ENCODE measurements around the gene SEC23B. TPM values are rescaled to one million over a fixed set of nuclear protein-coding genes. Genes with fewer than 3 reads are reported as not detected.
"Not testable (repeated sequence)": the region's sequence is repeated elsewhere in the genome, so short reads cannot be mapped to it uniquely, and the experiment has no call there.

The SEC23B gene
- 10 to 100 TPM; 61.8 to 66.9 (median 66.1) TPM for polyA plus RNA-seq (ENCODE audit: insufficient read length in 3 of 3)
- long read RNA-seq, donor 1, partial matches to known transcripts, result 0 of 2 reads
- long read RNA-seq, donor 1, other reads (novel, unspliced or antisense), result 0 of 2 reads
- long read RNA-seq, donor 2, partial matches to known transcripts, result 8 of 19 reads
- long read RNA-seq, donor 2, other reads (novel, unspliced or antisense), result 0 of 19 reads
- long read RNA-seq, donor 3, transcript SEC23B-204 (20 exons, 3,484 nt), result major isoform, 8 of 22 reads
- long read RNA-seq, donor 3, transcript SEC23B-202 (20 exons, 3,464 nt), result minor isoform, 5 of 22 reads
- long read RNA-seq, donor 3, partial matches to known transcripts, result 9 of 22 reads
- long read RNA-seq, donor 3, other reads (novel, unspliced or antisense), result 0 of 22 reads
- long read RNA-seq, donor 4, transcript SEC23B-204 (20 exons, 3,484 nt), result minor isoform, 7 of 17 reads
- long read RNA-seq, donor 4, transcript SEC23B-202 (20 exons, 3,464 nt), result major isoform, 9 of 17 reads
- long read RNA-seq, donor 4, partial matches to known transcripts, result 0 of 17 reads
- long read RNA-seq, donor 4, other reads (novel, unspliced or antisense), result 0 of 17 reads
- long read RNA-seq, donor 5, transcript SEC23B-202 (20 exons, 3,464 nt), result minor isoform, 6 of 38 reads
- long read RNA-seq, donor 5, transcript SEC23B-204 (20 exons, 3,484 nt), result major isoform, 10 of 38 reads
- long read RNA-seq, donor 5, partial matches to known transcripts, result 20 of 38 reads
- long read RNA-seq, donor 5, other reads (novel, unspliced or antisense), result 0 of 38 reads
- long read RNA-seq, donor 6, partial matches to known transcripts, result 0 of 4 reads
- long read RNA-seq, donor 6, other reads (novel, unspliced or antisense), result 0 of 4 reads
- long read RNA-seq, donor 7, partial matches to known transcripts, result 0 of 7 reads
- long read RNA-seq, donor 7, other reads (novel, unspliced or antisense), result 0 of 7 reads
- long read RNA-seq, donor 8, transcript SEC23B-202 (20 exons, 3,464 nt), result major isoform, 8 of 33 reads
- long read RNA-seq, donor 8, partial matches to known transcripts, result 21 of 33 reads
- long read RNA-seq, donor 8, other reads (novel, unspliced or antisense), result 0 of 33 reads
- long read RNA-seq, donor 9, transcript SEC23B-202 (20 exons, 3,464 nt), result major isoform, 9 of 24 reads
- long read RNA-seq, donor 9, partial matches to known transcripts, result 13 of 24 reads
- long read RNA-seq, donor 9, other reads (novel, unspliced or antisense), result 0 of 24 reads
- long read RNA-seq, donor 10, partial matches to known transcripts, result 7 of 14 reads
- long read RNA-seq, donor 10, other reads (novel, unspliced or antisense), result 0 of 14 reads
- long read RNA-seq, donor 11, partial matches to known transcripts, result 0 of 7 reads
- long read RNA-seq, donor 11, other reads (novel, unspliced or antisense), result 0 of 7 reads
- long read RNA-seq, donor 12, partial matches to known transcripts, result 0 of 2 reads
- long read RNA-seq, donor 12, other reads (novel, unspliced or antisense), result 0 of 2 reads
- long read RNA-seq, donor 13, transcript SEC23B-202 (20 exons, 3,464 nt), result major isoform, 11 of 27 reads
- long read RNA-seq, donor 13, partial matches to known transcripts, result 15 of 27 reads
- long read RNA-seq, donor 13, other reads (novel, unspliced or antisense), result 0 of 27 reads
- long read RNA-seq, donor 14, partial matches to known transcripts, result 5 of 9 reads
- long read RNA-seq, donor 14, other reads (novel, unspliced or antisense), result 0 of 9 reads
- long read RNA-seq, donor 15, partial matches to known transcripts, result 0 of 2 reads
- long read RNA-seq, donor 15, other reads (novel, unspliced or antisense), result 0 of 2 reads
- long read RNA-seq, donor 16, transcript SEC23B-202 (20 exons, 3,464 nt), result minor isoform, 12 of 48 reads
- long read RNA-seq, donor 16, transcript SEC23B-204 (20 exons, 3,484 nt), result major isoform, 13 of 48 reads
- long read RNA-seq, donor 16, partial matches to known transcripts, result 21 of 48 reads
- long read RNA-seq, donor 16, other reads (novel, unspliced or antisense), result 0 of 48 reads

- DNase-seq (ENCODE audit: extremely low read depth in 1 of 11, low read depth in 9 of 11, low spot score in 4 of 11), result peak; percentile 91 to 97 (median 95)
Observed at GRCh38 chr20:18507218-18508191, at the start of gene SEC23B. TSS of gene SEC23B (plus strand) at chr20:18507940. CDS start at chr20:18510836, 2,896 bp downstream.

DNA sequence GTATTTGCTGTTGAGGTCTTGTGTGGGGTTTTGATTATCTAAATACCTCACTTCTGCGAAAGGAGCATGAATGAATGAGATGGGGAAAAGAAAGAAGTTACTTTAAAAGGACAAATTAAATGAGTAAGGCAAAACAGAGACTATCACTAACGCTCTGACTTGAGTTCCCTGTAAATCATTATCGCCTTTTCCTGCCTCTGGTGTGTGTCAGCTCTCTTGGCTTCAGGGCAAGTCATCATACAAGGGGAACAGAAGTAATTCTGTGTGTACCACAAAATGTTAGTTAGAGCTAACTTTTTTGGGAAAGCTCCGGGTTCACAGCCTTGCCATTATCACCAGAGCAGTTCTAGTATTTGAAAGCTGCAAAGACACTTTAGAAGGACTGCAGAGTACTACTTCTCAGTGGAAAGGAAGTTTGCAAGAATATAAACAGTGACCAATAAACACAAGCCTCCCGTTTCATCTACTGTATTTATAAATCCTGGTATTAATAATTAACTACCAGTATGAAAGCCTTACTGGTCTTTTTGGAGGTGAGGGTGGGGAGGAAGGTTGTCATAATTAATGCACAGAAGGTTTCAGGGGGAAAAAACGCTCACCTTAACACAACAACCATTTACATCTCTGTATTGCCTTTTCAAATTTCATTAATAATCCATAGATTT, 42.1 kb upstream of the SEC23B start:
- no peak for DNase-seq (ENCODE audit: extremely low read depth in 1 of 11, low read depth in 9 of 11, low spot score in 4 of 11)

GRCh38 chr20:18466574-18466893, 41.2 kb upstream of the SEC23B start:
- DNase-seq (ENCODE audit: extremely low read depth in 1 of 11, low read depth in 9 of 11, low spot score in 4 of 11), result peak in 1 of 11 donors; percentile 73

DNA sequence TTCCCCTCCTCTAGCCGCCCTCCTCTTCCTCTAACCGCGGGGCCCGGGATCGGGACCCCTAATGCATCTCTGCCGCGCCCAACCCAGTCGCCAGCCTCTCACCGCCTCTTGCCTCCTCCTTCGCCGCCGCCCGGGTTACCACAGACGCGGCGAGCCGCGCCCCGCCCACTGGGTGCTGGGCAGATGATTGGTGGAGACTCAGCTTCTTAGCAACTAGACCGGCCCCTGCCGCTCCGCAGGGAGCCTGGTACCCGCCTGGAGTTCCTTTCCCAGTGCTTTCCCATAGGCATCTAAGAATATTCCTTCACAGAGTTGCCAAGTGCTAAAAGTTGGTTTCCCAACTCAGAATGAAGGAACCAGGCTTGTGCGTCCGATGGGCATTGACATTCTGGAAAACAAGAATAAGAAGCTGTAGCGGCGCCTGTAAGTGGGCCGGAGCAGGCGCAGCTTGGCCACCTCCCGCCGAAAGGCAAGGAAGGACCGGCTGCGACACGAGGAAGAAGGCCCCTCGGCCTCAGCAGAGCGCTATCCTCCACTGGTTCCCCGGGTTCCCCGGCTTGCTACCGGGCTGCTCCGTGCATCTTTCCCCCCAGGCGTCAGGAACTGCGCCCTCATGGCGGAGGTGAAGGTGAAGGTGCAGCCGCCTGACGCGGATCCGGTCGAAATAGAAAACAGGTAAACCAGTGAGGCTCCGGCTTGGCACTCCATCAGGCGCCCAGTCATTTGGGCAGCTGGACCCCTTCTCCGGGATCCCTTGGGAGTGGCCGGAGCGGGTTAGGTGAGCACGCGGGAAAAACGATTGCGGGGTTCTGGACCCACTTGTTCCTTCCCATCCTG, 40.6 kb upstream of the SEC23B start, which contains the start of the genes DZANK1 and POLR3F:
TSS of gene DZANK1 (minus strand) at position 137 of the 837 bp plus-strand sequence. CDS start 1,672 bp downstream, outside the sequence.
TSS of gene POLR3F (plus strand) at position 497 of the 837 bp plus-strand sequence. CDS start at position 614, 117 bp downstream.
- peak; percentile 91 to 96 (median 93) for DNase-seq (ENCODE audit: extremely low read depth in 1 of 11, low read depth in 9 of 11, low spot score in 4 of 11)

GRCh38 chr20:18477218-18477617, 30.5 kb upstream of the SEC23B start:
- no peak for DNase-seq (ENCODE audit: extremely low read depth in 1 of 11, low read depth in 9 of 11, low spot score in 4 of 11)

GRCh38 chr20:18477821-18478220, 29.9 kb upstream of the SEC23B start:
- no peak for DNase-seq (ENCODE audit: extremely low read depth in 1 of 11, low read depth in 9 of 11, low spot score in 4 of 11)

GRCh38 chr20:18481596-18481995, 26.1 kb upstream of the SEC23B start:
- no peak for DNase-seq (ENCODE audit: extremely low read depth in 1 of 11, low read depth in 9 of 11, low spot score in 4 of 11)

GRCh38 chr20:18488301-18488700, 19.4 kb upstream of the SEC23B start:
- DNase-seq (ENCODE audit: extremely low read depth in 1 of 11, low read depth in 9 of 11, low spot score in 4 of 11), result no peak

DNA sequence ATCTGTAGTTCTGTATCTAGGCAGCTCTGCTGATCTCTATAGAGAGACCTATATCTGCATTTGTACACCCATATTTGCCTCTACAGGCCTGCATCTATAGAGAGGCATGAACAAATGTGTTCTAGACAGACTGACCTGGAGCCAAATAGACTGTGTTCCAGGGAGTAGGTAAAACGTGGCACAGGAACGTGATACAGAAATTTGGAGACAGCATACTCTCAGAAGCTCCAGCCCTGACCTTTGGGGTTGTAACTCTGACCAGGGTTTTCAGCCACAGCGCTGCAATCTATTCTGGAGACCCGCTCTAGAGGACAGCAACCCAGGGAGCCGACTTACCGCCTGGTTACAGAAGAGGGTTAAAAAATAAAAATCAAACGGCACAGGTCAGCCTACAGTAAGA, 11.7 kb upstream of the SEC23B start:
- DNase-seq (ENCODE audit: extremely low read depth in 1 of 11, low read depth in 9 of 11, low spot score in 4 of 11), result peak in 1 of 11 donors; percentile 5

- peak; percentile 63 to 85 (median 77) for DNase-seq (ENCODE audit: extremely low read depth in 1 of 11, low read depth in 9 of 11, low spot score in 4 of 11)
Observed at GRCh38 chr20:18496740-18497592, 10.8 kb upstream of the SEC23B start, which contains the start of gene RBBP9. TSS of gene RBBP9 (minus strand) at chr20:18497225. CDS start at chr20:18497167, 58 bp downstream.

DNA sequence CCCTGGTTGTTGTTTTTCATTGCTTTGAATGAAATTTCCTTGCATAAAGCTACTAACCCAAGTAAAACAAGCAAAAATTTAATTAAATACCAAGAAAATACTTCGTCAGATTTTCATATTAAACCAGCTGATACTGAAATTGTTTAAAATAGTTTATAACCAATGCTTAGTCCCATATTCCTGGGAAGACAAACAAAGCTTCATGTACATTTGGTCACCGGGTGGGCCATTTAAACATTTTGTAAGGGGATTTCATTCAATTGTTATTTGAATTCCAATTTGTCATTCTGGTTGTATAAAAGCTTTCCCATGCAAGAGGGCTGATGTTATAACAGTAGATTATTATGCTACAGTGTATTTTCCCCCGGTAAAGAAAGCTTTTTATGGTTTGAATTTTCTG, 10.1 kb upstream of the SEC23B start:
- no peak for DNase-seq (ENCODE audit: extremely low read depth in 1 of 11, low read depth in 9 of 11, low spot score in 4 of 11)

DNA sequence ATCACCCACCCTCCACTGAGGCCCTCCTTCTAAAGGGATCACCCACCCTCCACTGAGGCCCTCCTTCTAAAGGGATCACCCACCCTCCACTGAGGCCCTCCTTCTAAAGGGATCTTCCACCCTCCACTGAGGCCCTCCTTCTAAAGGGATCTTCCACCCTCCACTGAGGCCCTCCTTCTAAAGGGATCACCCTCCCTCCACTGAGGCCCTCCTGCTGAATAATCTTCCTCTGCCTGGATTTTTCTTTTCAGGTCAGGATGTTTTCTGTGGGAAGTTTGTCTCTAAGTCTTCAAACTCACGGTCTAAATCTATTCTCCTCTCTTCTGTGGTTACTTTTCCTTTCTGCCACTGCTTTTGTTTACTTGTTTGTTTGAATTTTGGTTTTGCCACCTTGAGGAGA, 6.1 kb upstream of the SEC23B start:
- DNase-seq (ENCODE audit: extremely low read depth in 1 of 11, low read depth in 9 of 11, low spot score in 4 of 11), result not testable (repeated sequence)

GRCh38 chr20:18504479-18505060, 3.2 kb upstream of the SEC23B start:
- DNase-seq (ENCODE audit: extremely low read depth in 1 of 11, low read depth in 9 of 11, low spot score in 4 of 11), result no peak

- no peak for DNase-seq (ENCODE audit: extremely low read depth in 1 of 11, low read depth in 9 of 11, low spot score in 4 of 11)
Observed at GRCh38 chr20:18506744-18507143, 996 bp upstream of the SEC23B start.
